ENCODE results near the gene MOBP.

The MOBP gene

DNA sequence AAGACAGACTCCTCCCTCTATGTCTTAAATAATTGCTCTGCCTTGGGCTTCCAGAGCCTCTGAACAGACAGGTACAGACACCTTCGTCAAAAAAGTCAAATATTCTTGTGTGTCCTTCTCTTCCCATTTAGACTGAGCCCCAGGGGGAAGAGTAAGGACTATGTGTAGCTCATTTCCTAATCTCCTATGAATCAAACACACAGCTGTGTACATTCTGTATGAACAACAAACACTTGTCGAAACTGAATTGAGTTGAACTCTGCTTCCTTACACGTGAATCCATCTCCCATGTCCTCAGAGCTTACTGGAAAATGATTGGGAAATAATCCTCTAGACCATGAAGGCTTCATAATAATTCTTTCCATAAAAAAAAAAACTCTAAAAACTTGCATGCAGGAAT is 80.8 kb downstream of the MOBP start:
- DNase-seq: no peak

DNA sequence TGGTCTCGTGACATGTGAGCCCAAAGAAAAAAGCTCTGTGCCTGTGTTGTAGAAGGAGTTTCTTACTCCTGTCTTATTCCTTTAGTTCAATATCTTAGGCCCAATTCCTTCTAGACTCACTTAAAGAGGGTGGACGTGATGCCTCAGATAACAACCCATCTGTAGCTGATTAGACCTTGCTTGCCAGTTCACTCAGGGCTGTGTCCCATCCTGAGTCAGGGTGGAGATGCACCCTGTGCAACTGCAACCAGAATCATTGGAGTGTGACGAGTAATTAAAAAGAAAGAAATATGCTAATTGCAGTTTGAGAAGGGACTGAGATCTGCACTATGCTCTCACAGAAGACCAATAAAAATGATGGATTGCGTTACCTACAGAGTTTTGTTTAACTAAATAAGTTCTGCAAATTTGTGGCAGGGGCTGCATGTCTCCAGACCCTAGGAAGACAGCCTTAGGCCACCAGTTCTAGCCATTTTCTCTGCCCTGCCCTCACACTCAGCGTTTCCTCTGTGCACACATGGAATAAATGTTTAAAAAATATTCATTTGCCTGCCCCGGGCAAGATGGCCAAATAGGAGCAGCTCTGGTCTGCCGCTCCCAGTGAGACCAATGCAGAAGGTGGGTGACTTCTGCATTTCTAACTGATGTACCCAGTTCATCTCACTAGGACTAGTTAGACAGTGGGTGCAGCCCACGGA is 83.0 kb downstream of the MOBP start:
- no peak for DNase-seq
